Measurements from ENCODE around the gene TUBAL3. TPM values are rescaled to one million over a fixed set of nuclear protein-coding genes. Genes with fewer than 3 reads are reported as not detected.

The TUBAL3 gene
- total and polyA plus RNA-seq, 9 of the 15 experiments (the other 6 are each of a cell fraction or from before 2014, with no cell fraction given) = 5.5 to 10.1 (median 6.9) TPM

GRCh38 chr10:5446390-5446926 lies 41.8 kb upstream of the TUBAL3 start (continued):
- TF ChIP-seq, protein P1, sequence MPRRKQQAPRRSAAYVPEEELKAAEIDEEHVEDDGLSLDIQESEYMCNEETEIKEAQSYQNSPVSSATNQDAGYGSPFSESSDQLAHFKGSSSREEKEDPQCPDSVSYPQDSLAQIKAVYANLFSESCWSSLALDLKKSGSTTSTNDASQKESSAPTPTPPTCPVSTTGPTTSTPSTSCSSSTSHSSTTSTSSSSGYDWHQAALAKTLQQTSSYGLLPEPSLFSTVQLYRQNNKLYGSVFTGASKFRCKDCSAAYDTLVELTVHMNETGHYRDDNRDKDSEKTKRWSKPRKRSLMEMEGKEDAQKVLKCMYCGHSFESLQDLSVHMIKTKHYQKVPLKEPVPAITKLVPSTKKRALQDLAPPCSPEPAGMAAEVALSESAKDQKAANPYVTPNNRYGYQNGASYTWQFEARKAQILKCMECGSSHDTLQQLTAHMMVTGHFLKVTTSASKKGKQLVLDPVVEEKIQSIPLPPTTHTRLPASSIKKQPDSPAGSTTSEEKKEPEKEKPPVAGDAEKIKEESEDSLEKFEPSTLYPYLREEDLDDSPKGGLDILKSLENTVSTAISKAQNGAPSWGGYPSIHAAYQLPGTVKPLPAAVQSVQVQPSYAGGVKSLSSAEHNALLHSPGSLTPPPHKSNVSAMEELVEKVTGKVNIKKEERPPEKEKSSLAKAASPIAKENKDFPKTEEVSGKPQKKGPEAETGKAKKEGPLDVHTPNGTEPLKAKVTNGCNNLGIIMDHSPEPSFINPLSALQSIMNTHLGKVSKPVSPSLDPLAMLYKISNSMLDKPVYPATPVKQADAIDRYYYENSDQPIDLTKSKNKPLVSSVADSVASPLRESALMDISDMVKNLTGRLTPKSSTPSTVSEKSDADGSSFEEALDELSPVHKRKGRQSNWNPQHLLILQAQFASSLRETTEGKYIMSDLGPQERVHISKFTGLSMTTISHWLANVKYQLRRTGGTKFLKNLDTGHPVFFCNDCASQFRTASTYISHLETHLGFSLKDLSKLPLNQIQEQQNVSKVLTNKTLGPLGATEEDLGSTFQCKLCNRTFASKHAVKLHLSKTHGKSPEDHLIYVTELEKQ (CRISPR knock-in tag; IDR thresholded peaks at IDR 0.05) = no peak; the same call in 1 of the 2 replicates
- TF ChIP-seq SNRNP70 (optimal IDR thresholded peaks at IDR 0.05; ENCODE audit: low read depth, low read length) (no peak), NRF1 (conservative IDR thresholded peaks at IDR 0.05 in 1 of 2, IDR thresholded peaks at IDR 0.05 in 1 of 2) (peak; percentile 35 to 45; a peak in 3 of 4 replicates), POLR2AphosphoS2 (IDR thresholded peaks at IDR 0.05; ENCODE audit: low read length) (peak; percentile 93; the same call in 1 of the 2 replicates), HNRNPUL1 (IDR thresholded peaks at IDR 0.05; ENCODE audit: low read length) (no peak), ZNF124 (CRISPR knock-in tag; IDR thresholded peaks at IDR 0.05) (no peak), ZSCAN29 (IDR thresholded peaks at IDR 0.05) (no peak), ZNF408 (CRISPR knock-in tag; IDR thresholded peaks at IDR 0.05; ENCODE audit: low read depth) (no peak), FOXP1 (CRISPR knock-in tag; IDR thresholded peaks at IDR 0.05) (peak; percentile 90), RBBP5 (IDR thresholded peaks at IDR 0.05; ENCODE audit: borderline replicate concordance, insufficient read depth, low read length, poor library complexity, severe bottlenecking) (peak; percentile 77), ASH1L (IDR thresholded peaks at IDR 0.05; ENCODE audit: borderline replicate concordance, low read depth, partially characterized antibody) (no peak), NCOA2 (IDR thresholded peaks at IDR 0.05; ENCODE audit: partially characterized antibody in 2 of 2) (no peak), ZFPM2 (CRISPR knock-in tag; IDR thresholded peaks at IDR 0.05) (no peak), NCOR1 (IDR thresholded peaks at IDR 0.05) (peak; percentile 50), CREBBP (IDR thresholded peaks at IDR 0.05; ENCODE audit: low read depth, low read length) (no peak), TBP (optimal IDR thresholded peaks at IDR 0.05; ENCODE audit: low read depth, low read length) (peak; percentile 99), ZNF232 (CRISPR knock-in tag; IDR thresholded peaks at IDR 0.05) (no peak), IFI16 (CRISPR knock-in tag; IDR thresholded peaks at IDR 0.05) (no peak), RNF2 (IDR thresholded peaks at IDR 0.05) (peak; percentile 71), TARDBP (IDR thresholded peaks at IDR 0.05) (no peak), FOXJ3 (CRISPR knock-in tag; IDR thresholded peaks at IDR 0.05) (no peak), HDAC1 (IDR thresholded peaks at IDR 0.05) (peak; percentile 39 to 98; a peak in 2 of 4 replicates), SP2 (IDR thresholded peaks at IDR 0.05; ENCODE audit: extremely low read depth, low read depth, low read length, poor library complexity, severe bottlenecking) (no peak), ZNF316 (IDR thresholded peaks at IDR 0.05) (no peak)
- TF ChIP-seq, protein P2, sequence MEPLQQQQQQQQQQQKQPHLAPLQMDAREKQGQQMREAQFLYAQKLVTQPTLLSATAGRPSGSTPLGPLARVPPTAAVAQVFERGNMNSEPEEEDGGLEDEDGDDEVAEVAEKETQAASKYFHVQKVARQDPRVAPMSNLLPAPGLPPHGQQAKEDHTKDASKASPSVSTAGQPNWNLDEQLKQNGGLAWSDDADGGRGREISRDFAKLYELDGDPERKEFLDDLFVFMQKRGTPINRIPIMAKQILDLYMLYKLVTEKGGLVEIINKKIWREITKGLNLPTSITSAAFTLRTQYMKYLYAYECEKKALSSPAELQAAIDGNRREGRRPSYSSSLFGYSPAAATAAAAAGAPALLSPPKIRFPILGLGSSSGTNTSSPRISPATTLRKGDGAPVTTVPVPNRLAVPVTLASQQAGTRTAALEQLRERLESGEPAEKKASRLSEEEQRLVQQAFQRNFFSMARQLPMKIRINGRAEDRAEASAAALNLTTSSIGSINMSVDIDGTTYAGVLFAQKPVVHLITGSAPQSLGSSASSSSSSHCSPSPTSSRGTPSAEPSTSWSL (CRISPR knock-in tag; IDR thresholded peaks at IDR 0.05; ENCODE audit: borderline replicate concordance) = 0 out of 2 replicates have a peak, but pooled peaks have one; percentile 52
- TF ChIP-seq, protein P3, sequence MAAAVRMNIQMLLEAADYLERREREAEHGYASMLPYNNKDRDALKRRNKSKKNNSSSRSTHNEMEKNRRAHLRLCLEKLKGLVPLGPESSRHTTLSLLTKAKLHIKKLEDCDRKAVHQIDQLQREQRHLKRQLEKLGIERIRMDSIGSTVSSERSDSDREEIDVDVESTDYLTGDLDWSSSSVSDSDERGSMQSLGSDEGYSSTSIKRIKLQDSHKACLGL (CRISPR knock-in tag; IDR thresholded peaks at IDR 0.05; ENCODE audit: borderline replicate concordance, poor library complexity, severe bottlenecking) = peak; percentile 65

Data from K562 (cell line).